Measurements from ENCODE around the gene LMBRD2.

The LMBRD2 gene

DNA sequence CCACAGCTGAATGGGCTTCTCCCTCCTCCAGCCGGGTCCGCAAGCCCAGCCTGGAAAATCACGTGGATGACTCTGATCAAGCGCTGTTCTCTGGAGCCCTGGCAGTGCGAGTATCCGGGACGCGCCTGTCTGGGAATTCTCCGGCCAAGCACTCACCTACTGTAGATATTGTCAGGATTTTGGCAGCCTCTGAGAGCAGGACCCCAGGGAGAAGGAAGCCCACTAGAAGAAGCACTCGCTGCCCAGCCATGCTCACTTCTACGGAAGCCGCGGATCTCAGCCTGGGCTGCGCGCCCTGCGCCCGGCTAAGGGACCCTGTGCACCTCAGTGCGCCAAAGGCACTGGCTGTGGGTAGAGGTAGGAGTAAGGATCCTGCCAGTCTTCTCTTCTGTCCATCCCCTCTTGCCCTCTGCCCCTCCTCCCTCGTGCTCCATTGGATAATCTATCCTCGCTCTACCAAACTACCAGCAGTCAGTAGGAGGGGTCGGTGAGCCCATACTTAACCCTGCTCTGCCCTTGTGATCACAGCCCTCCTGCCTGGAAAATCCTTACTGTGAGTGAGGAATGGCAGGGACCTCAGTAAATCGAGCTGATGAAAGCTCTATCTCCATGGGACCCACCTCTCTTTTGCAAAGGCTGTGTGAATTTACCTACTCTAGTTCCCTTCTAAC is 85.0 kb downstream of the LMBRD2 start, which contains the start of gene UGT3A2:
UGT3A2 (minus strand) TSS at position 343 of the 671 bp plus-strand sequence; CDS start at position 250, 93 bp downstream.
- no peaks in the 10 kb centered on the region for H3F3A ChIP-seq (ENCODE audit: insufficient read depth, low read length)
- H3K27ac ChIP-seq (ENCODE audit: low read length) = no peak within 1 kb of the TSS
- H3K9ac ChIP-seq (ENCODE audit: low read length) = no peak within 1 kb of the TSS
- H3K9me2 ChIP-seq (replicated peaks; ENCODE audit: insufficient read depth, low read length) = no peaks in the 10 kb centered on the region
- no peak within 1 kb of the TSS for H2AFZ ChIP-seq (ENCODE audit: low read length)
- no peaks in the 10 kb centered on the region for H3K9me3 ChIP-seq (replicated peaks; ENCODE audit: insufficient read depth, low read length)
- TF ChIP-seq, protein P1, sequence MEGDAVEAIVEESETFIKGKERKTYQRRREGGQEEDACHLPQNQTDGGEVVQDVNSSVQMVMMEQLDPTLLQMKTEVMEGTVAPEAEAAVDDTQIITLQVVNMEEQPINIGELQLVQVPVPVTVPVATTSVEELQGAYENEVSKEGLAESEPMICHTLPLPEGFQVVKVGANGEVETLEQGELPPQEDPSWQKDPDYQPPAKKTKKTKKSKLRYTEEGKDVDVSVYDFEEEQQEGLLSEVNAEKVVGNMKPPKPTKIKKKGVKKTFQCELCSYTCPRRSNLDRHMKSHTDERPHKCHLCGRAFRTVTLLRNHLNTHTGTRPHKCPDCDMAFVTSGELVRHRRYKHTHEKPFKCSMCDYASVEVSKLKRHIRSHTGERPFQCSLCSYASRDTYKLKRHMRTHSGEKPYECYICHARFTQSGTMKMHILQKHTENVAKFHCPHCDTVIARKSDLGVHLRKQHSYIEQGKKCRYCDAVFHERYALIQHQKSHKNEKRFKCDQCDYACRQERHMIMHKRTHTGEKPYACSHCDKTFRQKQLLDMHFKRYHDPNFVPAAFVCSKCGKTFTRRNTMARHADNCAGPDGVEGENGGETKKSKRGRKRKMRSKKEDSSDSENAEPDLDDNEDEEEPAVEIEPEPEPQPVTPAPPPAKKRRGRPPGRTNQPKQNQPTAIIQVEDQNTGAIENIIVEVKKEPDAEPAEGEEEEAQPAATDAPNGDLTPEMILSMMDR (IDR thresholded peaks at IDR 0.05; ENCODE audit: low read length) = no peak
- no peak for TF ChIP-seq EZH2 (optimal IDR thresholded peaks at IDR 0.05; ENCODE audit: low read depth, low read length)
- no peak for TF ChIP-seq EZH2phosphoT487 (IDR thresholded peaks at IDR 0.05; ENCODE audit: low read length)
- H3K79me2 ChIP-seq (ENCODE audit: low read length) = no peaks in the 10 kb centered on the region
- H3K4me2 ChIP-seq (ENCODE audit: low read depth, low read length) = no peak within 1 kb of the TSS
- H3K27me3 ChIP-seq (replicated peaks; ENCODE audit: insufficient read depth, low read length) = no peaks in the 10 kb centered on the region
- no peaks in the 10 kb centered on the region for H4K20me1 ChIP-seq (ENCODE audit: insufficient read depth, low read length)
- H3K4me3 ChIP-seq (ENCODE audit: low read length) = no peak within 1 kb of the TSS
- H3K36me3 ChIP-seq (replicated peaks; ENCODE audit: insufficient read depth, low read length) = no peaks in the 10 kb centered on the region
- DNase-seq = no peak
- 0 out of 2 replicates have a peak, but pooled peaks cover 2% of the 10 kb centered on the region for H3K4me1 ChIP-seq (ENCODE audit: low read length)

GRCh38 chr5:36066001-36066539 is 85.6 kb downstream of the LMBRD2 start:
- H3K9ac ChIP-seq (ENCODE audit: low read length) = no peak overlapping the region
- TF ChIP-seq, protein P1 (IDR thresholded peaks at IDR 0.05; ENCODE audit: low read length) = no peak
- TF ChIP-seq EZH2 (optimal IDR thresholded peaks at IDR 0.05; ENCODE audit: low read depth, low read length) (no peak), EZH2phosphoT487 (IDR thresholded peaks at IDR 0.05; ENCODE audit: low read length) (no peak)
- no peak overlapping the region for H3K4me2 ChIP-seq (ENCODE audit: low read depth, low read length)
- H2AFZ ChIP-seq (ENCODE audit: low read length) = no peak overlapping the region
- DNase-seq = no peak
- no peaks in the 10 kb centered on the region for H3K27me3 ChIP-seq (replicated peaks; ENCODE audit: insufficient read depth, low read length)
- no peaks in the 10 kb centered on the region for H3K4me1 ChIP-seq (ENCODE audit: low read length)
- H4K20me1 ChIP-seq (ENCODE audit: insufficient read depth, low read length) = no peaks in the 10 kb centered on the region
- H3K27ac ChIP-seq (ENCODE audit: low read length) = no peak overlapping the region
- H3F3A ChIP-seq (ENCODE audit: insufficient read depth, low read length) = no peaks in the 10 kb centered on the region
- no peak overlapping the region for H3K4me3 ChIP-seq (ENCODE audit: low read length)
- no peaks in the 10 kb centered on the region for H3K9me2 ChIP-seq (replicated peaks; ENCODE audit: insufficient read depth, low read length)
- H3K79me2 ChIP-seq (ENCODE audit: low read length) = no peaks in the 10 kb centered on the region
- no peaks in the 10 kb centered on the region for H3K36me3 ChIP-seq (replicated peaks; ENCODE audit: insufficient read depth, low read length)
- H3K9me3 ChIP-seq (replicated peaks; ENCODE audit: insufficient read depth, low read length) = no peaks in the 10 kb centered on the region

DNA sequence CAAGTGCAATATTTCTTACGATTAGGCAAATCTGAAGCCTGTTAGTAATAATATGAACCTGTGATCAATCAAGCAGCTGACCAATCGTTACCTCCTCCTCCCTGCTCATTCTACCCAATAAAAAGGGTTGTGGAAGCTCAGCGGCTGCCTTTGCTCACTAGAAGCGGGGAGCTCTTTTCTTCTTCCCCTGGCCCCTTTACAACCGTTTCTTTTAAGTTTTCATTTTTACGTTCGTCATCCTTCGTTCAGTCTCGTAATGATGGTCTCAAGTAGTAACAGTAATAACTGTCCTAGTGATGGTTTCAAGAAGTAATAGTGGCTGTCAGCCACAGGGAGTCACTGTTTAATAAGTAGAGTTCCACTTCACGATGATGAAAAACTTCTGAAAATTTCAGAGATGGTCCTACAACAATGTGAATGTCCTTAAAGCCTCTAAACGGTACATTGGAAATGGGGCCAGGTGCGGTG is 91.2 kb downstream of the LMBRD2 start:
- H4K20me1 ChIP-seq (ENCODE audit: insufficient read depth, low read length) = no peaks in the 10 kb centered on the region
- no peak overlapping the region for H2AFZ ChIP-seq (ENCODE audit: low read length)
- no peaks in the 10 kb centered on the region for H3K27me3 ChIP-seq (replicated peaks; ENCODE audit: insufficient read depth, low read length)
- no peaks in the 10 kb centered on the region for H3F3A ChIP-seq (ENCODE audit: insufficient read depth, low read length)
- no peaks in the 10 kb centered on the region for H3K79me2 ChIP-seq (ENCODE audit: low read length)
- DNase-seq = peak; percentile 37
- H3K9ac ChIP-seq (ENCODE audit: low read length) = no peak overlapping the region
- no peaks in the 10 kb centered on the region for H3K9me3 ChIP-seq (replicated peaks; ENCODE audit: insufficient read depth, low read length)
- TF ChIP-seq EZH2phosphoT487 (IDR thresholded peaks at IDR 0.05; ENCODE audit: low read length) = no peak
- TF ChIP-seq, protein P1 (IDR thresholded peaks at IDR 0.05; ENCODE audit: low read length) = peak; percentile 48
- H3K27ac ChIP-seq (ENCODE audit: low read length) = no peak overlapping the region
- H3K9me2 ChIP-seq (replicated peaks; ENCODE audit: insufficient read depth, low read length) = no peaks in the 10 kb centered on the region
- no peaks in the 10 kb centered on the region for H3K4me1 ChIP-seq (ENCODE audit: low read length)
- H3K4me3 ChIP-seq (ENCODE audit: low read length) = no peak overlapping the region
- no peak overlapping the region for H3K4me2 ChIP-seq (ENCODE audit: low read depth, low read length)
- H3K36me3 ChIP-seq (replicated peaks; ENCODE audit: insufficient read depth, low read length) = no peaks in the 10 kb centered on the region
